Neural crest cell (in vitro differentiated cells): Measurements from ENCODE around the gene BCAS2. TPM values are rescaled to one million over a fixed set of nuclear protein-coding genes. Genes with fewer than 3 reads are reported as not detected.
A peak's percentile ranks its signal among the peaks of the same experiment; 100 is the strongest.

Experiments
- DNase-seq: peaks from one replicate; pipeline ENCODE4 v3.0.0; 2021; ENCODE audit warnings: low read depth, mixed read lengths, low spot score
- H3K27ac Mint-ChIP-seq: one replicate; pipeline ENCODE4 v1.8.0; 2021; ENCODE audit warnings: mild to moderate bottlenecking, mixed read lengths; ENCODE audit not compliant: unreplicated experiment
- H3K27me3 Mint-ChIP-seq: 2 replicates; pipeline ENCODE4 v1.8.0; 2021; ENCODE audit warnings: low read depth, mild to moderate bottlenecking, mixed read lengths
- H3K36me3 Mint-ChIP-seq: 2 replicates; pipeline ENCODE4 v1.8.0; 2021; ENCODE audit warnings: low read depth, mild to moderate bottlenecking, mixed read lengths
- H3K4me1 Mint-ChIP-seq: 2 replicates; pipeline ENCODE4 v1.8.0; 2021; ENCODE audit warnings: mixed read lengths
- H3K4me3 Mint-ChIP-seq: one replicate; pipeline ENCODE4 v1.8.0; 2021; ENCODE audit warnings: mild to moderate bottlenecking, mixed read lengths
- H3K9me3 Mint-ChIP-seq: 2 replicates; pipeline ENCODE4 v1.8.0; 2021; ENCODE audit warnings: mixed read lengths
- CTCF ChIP-seq: fragments of 200-600 bp; sonication (generic); conservative IDR thresholded peaks from 2 replicates; pipeline ENCODE4 v1.5.0; 2021; ENCODE audit warnings: antibody characterized with exemption, mild to moderate bottlenecking
- total RNA-seq: library from RNA; stranded (reverse); gene quantifications from 2 replicates; pipeline ENCODE4 v1.2.1, GENCODE V29; 2021

Gene BCAS2
- total RNA-seq, 1 donor from 2014 or later: 55.9 TPM

DNA sequence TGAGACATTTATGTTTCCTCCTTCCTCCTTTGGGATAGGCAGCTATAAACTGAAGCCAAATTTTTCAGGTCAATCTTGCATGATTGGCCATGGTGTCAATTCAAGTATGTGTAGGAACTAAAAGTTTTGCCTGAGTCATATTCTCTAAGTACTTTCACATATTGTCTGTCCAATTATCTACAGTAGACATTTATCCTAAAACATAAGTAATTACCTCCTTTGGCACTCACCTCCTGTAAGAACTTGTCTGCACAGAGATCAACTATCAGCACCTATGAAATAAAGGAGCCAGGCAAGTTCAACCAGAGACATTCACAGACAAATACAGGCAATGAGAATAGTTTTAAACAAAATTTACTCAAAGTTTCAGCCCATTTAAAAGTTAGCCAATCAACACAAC, 14.2 kb upstream of the BCAS2 start:
- Mint-ChIP-seq H3K27me3 (peaks cover 4% of the 10 kb centered on the region), H3K4me1 (no peaks in the 10 kb centered on the region), H3K4me3 (no peak overlapping the region), H3K27ac (no peak overlapping the region), H3K36me3 (peaks cover 2% of the 10 kb centered on the region), H3K9me3 (no peaks in the 10 kb centered on the region)
- no peak for TF ChIP-seq CTCF
- DNase-seq: no peak

DNA sequence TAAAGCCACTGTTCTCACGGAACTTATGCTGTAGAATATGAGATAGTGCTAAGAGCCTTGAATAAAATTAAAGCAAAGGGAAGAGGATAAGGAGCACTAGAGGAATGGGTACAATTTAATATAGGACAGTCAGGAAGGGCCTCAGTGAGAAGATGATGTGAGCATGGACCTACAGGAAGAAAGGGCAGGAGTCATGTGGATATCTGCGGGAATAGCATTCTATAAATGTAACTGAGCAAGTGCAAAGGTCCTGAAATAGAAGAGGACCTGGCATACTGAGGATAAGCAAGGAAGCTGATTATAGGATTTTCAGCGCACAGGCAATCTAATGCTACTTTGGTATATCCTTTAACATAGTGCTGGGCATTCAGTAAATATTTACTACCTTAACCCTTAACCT, 12.6 kb upstream of the BCAS2 start:
- no peak overlapping the region for H3K4me3 Mint-ChIP-seq
- no peak for TF ChIP-seq CTCF
- no peak for DNase-seq
- no peaks in the 10 kb centered on the region for H3K9me3 Mint-ChIP-seq
- peaks cover 8% of the 10 kb centered on the region for H3K27me3 Mint-ChIP-seq
- H3K27ac Mint-ChIP-seq: no peak overlapping the region
- peaks cover 2% of the 10 kb centered on the region for H3K36me3 Mint-ChIP-seq
- no peaks in the 10 kb centered on the region for H3K4me1 Mint-ChIP-seq

GRCh38 chr1:114589122-114589521, 7.7 kb upstream of the BCAS2 start:
- H3K36me3 Mint-ChIP-seq: no peaks in the 10 kb centered on the region
- DNase-seq: no peak
- H3K4me1 Mint-ChIP-seq: no peaks in the 10 kb centered on the region
- peaks cover 18% of the 10 kb centered on the region for H3K27me3 Mint-ChIP-seq
- TF ChIP-seq CTCF: no peak
- H3K4me3 Mint-ChIP-seq: no peak overlapping the region
- no peaks in the 10 kb centered on the region for H3K9me3 Mint-ChIP-seq
- peak overlapping the region; percentile 0 for H3K27ac Mint-ChIP-seq

DNA sequence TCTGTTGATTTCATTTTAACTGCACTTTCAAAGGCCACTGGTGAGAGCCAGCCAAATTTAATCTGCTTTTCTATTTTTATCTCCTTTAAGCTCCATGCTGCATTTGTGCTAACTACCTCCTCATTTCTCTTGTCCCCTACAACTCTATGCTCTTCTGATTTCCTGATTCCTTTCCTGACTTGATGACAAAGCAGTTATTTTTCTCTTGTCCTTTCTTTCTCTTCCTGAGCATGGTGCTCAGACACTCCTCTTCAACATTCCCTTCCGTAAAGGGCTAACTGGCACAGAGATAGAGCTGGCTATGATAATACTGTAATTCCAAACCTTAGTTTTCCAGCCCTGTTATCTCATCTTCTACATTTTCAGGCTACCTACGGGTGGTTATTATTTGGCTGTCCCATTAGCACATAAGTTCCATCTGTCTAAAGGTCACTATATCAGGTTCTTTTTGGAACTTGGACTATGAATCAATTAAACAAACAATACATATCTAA, 6.8 kb upstream of the BCAS2 start:
- peaks cover 22% of the 10 kb centered on the region for H3K27me3 Mint-ChIP-seq
- DNase-seq: no peak
- H3K36me3 Mint-ChIP-seq: no peaks in the 10 kb centered on the region
- H3K9me3 Mint-ChIP-seq: no peaks in the 10 kb centered on the region
- no peak for TF ChIP-seq CTCF
- no peaks in the 10 kb centered on the region for H3K4me1 Mint-ChIP-seq
- H3K4me3 Mint-ChIP-seq: no peak overlapping the region
- no peak overlapping the region for H3K27ac Mint-ChIP-seq

DNA sequence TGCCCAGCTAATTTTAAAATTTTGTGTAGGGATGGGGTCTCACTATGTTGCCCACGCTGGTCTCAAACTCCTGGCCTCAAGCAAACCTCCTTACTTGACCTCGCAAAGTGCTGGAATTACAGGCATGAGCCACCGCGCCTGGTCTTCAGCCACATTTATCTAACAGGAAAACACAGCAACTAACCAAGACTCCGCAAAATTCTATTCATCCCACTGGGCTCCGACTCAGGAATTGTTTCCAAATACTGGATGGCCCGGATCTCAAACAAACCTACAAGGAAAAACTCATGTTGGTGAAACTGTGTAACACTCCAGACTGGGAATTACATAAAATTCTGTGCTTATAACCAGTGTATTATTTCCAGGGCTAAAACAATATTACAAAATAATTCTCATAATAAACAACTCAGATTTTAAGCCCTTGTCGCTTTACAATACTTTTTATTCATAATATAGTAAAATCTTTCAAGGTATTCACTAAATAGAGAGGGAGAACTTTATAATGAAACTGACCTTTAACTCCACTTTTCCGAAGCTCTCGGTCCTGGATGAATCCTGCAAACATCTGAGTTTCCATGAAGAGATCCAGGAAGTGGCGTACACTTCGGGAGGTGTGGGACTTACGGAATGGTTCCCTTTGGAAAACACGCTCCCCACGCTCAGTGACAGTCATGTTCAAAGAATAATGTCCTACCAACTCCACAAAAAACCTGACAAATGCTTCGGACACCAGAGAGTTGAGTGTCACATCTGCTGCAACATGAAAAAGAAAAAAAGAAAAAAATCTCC, 6.0 kb upstream of the BCAS2 start:
- H3K36me3 Mint-ChIP-seq: no peaks in the 10 kb centered on the region
- no peaks in the 10 kb centered on the region for H3K9me3 Mint-ChIP-seq
- no peak for TF ChIP-seq CTCF
- DNase-seq: no peak
- H3K4me3 Mint-ChIP-seq: no peak overlapping the region
- H3K27me3 Mint-ChIP-seq: peaks cover 24% of the 10 kb centered on the region
- peaks cover 4% of the 10 kb centered on the region for H3K4me1 Mint-ChIP-seq
- no peak overlapping the region for H3K27ac Mint-ChIP-seq
